ENCODE data around the gene PRKCE. TPM values are rescaled to one million over a fixed set of nuclear protein-coding genes. Genes with fewer than 3 reads are reported as not detected.

Gene PRKCE
- total RNA-seq, 1 donor from 2014 or later, result 15.7 TPM

DNA sequence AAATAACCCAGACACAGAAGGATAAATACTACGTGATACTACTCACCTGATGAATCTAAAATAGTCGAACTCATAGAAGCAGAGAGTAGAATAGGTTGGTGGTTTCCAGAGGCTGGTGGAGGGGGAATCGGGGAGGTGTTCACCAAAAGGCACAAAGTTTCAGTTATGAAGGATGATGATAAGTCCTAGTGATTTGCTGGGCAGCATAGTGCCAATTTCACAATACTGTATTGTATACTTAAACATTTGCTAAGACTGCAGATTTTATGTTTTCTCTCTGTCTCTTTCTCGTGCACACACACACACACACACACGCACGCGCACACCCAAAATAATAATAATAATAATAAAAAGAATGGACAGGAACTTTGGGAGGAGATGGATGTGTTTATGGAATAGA lies 425.4 kb downstream of the PRKCE start:
- DNase-seq, result no peak

DNA sequence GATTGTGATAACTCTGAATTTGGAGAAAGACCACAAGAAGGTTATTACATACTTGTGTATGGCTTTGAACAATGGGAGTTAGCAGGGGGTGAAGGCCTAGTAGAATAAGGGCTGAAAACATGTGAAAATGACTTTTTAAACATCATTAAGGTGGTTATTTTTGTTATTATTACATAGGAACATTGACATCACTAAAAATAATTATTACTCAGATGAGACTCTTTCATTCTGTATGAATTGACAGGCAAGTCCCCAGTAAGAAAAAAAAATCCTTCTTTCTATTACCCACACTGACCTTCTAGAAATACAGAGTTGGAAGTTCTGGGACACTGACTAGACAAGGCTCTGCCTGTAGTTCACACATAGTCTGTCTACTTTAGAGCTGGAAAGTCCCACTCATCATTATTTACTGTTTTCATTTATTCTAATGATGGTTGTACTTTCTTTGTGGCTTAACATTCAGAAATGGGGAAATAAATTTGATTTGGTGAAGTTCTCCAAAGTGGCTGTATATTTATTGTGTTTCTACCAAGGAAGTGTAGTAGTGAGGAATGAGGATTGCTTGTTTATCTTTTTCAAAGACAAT lies 426.1 kb downstream of the PRKCE start:
- no peak for DNase-seq

DNA sequence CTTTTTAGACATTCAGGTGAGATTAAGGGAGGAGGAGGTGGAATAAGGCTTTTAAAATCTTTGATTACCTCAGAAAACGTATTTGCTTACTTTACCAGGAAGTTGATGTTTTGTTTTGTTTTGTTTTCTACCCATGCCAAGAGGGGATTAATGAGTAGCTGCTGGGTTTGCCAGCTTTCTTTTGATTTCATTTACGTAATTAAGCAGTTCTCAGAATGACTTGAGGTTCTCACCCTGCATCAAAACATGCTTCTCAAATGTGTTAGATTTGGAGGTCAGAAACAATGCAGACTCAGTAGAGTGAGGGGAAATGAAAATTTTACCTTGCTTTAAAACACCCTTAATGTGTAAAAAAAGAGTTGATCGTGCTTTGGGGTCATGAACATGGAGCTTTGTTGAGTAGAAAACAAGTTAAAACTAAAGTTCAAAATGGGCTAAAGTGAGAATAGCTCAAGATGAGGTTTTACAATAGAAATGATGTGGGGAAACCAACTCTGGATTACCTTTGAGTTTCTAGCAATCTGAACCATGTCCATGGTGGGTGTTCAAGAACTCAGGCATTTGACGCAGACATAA lies 428.6 kb downstream of the PRKCE start:
- DNase-seq, result no peak

DNA sequence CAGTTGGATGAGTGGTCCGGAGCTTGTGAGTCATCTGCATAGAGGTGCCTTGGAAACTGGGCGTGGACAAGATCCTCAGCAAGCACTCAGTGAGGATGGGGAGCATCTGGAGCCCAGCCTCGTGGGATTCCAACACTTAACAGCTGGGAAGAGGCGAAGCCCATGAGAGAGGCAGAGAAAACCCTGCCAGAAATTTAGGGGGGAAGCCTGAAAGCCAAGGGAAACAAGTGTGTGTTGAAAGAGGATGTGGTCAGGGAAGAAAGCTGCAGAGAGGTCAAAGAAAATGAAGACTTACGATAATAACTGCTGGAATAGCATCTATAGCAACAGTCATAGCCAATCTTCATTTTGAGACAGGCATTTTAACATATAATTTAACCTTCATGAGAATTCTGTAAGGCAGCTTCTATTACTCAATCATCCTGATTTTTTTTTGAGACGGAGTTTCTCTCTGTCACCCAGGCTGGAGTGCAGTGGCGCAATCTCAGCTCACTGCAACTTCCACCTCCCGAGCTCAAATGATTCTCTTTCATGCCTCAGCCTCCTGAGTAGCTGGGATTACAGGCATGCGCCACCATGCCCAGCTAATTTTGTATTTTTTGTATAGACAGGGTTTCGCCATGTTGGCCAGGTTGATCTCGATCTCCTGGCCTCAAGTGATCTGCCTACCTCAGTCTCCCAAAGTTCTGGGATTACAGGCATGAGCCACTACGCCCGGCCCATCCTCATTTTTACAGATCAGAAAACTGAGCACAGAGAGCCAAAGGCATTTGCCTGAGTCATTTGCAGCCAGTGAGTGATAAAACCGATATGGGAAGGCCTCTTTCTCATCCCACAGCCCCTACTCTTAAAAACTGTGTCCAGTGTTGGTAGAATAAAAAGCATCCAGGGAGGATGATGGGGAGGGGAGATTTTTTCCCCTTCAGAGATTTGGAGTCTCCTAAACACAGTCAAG lies 431.3 kb downstream of the PRKCE start:
- no peak for DNase-seq

DNA sequence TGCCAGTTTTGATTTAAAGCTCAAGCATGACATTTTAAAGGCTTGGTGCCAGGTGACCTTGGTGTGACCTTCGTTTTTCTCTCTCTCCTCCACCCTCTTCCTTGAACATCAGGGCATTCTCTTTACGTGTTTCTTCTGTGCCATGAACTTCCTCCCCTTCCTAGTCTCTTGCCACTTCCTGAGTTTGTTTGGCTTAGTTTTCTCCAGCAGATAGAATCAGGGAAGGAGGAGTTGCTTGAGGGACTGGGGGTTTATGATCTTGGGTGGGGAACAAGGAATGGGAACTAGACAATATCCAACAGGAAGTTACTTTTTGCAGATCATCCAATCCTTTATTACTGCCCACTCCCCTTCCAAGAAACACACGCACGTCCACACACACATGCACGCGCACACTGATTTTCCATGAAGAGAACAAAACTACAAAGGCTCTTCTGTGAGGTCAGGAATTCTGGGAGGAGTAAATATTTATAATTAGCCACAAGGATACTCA lies 435.1 kb downstream of the PRKCE start:
- no peak for DNase-seq

DNA sequence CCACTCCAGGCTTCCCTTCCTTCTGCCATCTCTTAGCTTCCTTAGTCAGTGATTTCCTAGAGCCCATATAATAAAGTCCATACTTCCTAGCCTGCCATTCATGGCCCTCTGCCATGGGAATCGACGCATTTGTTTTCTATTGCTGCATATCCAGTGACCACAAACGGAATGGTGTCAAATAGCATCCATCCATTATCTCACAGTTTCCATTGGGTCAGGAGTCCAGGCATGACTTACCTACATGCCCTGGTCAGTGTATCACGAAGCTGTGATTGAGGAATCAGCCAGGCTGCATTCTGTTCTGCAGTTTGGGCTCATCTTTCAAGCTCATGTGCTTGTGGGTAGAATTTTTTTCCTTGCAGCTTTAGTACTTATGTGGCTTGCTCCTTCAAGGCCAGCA lies 436.0 kb downstream of the PRKCE start:
- no peak for DNase-seq

DNA sequence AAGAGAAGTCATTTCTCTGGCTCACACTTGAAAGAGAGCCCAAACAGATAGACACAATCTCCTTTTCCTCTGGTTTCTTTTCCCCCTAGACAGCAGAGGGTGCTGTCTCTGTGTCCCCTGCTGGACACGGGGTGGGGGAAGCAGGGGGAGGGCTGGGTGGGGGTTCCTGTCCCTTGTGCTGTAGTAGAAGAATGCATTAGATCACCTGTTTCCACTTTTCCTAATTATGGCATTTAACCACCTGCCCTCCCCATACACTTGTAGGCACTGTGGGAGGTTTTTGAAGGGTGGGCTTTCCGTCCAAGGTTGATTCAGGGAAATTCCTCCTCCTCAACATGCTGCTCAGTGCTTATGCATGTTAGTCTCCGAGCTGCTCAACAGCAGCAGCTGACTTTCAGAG lies 439.5 kb downstream of the PRKCE start:
- no peak for DNase-seq

DNA sequence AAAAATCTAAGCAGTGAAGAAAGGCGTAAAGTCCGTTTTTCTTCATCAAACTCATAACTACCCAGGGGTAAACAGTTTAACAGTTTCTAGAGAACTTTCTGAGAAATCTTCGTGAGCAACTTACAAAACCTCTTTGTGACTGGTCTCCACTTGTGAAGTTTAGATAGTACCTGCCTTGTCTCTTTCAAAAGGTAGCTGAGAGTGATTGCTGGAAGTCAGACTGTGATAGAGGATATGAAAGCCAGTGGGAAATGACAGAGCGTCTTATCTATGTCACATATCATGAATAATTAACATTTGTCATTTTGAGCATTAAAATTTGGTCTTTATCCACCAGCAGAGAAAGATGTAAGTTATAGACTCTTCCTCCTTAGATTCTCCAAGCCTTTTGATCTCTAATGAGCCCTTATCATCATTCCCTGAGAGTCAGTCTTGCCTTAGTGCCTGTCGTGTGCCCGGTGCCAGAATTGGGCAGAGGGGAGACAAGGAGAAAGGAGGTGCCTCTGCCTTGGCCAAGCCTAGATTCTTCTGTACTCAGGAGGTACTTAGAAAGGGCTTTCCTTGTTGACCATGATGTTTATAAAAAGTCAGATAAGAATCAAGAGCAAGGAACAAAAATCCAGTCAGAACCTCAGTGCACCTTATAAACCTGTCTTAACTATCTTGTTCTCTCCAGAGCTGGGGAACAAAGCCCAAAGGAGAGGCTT lies 440.6 kb downstream of the PRKCE start:
- no peak for DNase-seq

DNA sequence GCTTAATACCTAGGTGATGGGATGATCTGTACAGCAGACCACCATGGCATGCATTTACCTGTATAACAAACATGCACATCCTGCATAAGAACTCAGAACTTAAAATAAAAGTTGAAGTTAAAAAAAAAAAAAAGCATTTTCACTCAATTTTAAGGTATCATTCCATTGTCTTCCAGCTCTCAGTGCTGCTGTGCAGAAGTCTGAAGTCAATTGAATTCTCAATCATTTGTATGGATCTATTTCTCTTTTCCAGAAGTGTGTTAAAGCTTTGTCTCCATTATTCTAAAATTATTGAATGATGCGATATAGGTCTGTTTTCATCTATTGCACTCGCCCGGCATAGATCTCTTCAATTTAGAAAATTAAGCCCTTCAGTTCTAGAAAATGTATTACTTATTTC lies 443.2 kb downstream of the PRKCE start:
- DNase-seq, result no peak

DNA sequence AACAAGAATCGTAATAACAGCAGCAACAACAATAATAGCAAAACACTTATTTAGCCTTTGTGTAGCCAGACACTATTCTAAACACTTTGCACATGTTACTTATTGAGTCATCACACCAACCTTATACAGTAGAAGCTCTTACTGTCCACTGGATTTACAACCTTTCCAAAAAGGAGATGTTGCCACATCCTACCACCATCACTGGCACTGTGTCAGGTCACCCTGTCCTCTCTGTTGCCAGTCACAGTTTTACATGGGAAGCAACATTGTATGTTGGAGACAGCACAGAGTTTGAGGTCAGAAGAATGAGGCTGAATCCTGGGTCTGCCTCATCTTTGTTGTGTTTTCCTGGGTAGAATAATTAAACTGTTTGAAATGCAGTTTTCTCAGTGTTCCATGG lies 444.4 kb downstream of the PRKCE start:
- no peak for DNase-seq

DNA sequence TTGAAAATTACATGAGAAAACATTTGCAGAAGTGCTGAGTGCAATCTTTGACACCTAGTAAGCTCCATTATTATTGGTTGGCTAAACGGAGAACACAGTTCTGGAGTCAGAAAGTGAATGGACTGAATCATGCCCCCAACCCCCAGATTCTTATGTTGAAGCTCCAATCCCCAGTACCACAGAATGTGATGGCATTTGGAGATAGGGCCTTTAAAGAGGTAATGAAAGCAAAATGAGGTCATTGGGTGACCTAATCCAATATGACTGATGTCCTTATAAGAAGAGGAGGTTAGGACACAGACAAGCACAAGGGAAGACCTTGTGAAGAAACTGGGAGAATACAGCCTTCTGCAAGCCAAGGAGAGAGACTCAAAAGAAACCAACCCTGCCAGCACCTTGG lies 444.8 kb downstream of the PRKCE start:
- no peak for DNase-seq

DNA sequence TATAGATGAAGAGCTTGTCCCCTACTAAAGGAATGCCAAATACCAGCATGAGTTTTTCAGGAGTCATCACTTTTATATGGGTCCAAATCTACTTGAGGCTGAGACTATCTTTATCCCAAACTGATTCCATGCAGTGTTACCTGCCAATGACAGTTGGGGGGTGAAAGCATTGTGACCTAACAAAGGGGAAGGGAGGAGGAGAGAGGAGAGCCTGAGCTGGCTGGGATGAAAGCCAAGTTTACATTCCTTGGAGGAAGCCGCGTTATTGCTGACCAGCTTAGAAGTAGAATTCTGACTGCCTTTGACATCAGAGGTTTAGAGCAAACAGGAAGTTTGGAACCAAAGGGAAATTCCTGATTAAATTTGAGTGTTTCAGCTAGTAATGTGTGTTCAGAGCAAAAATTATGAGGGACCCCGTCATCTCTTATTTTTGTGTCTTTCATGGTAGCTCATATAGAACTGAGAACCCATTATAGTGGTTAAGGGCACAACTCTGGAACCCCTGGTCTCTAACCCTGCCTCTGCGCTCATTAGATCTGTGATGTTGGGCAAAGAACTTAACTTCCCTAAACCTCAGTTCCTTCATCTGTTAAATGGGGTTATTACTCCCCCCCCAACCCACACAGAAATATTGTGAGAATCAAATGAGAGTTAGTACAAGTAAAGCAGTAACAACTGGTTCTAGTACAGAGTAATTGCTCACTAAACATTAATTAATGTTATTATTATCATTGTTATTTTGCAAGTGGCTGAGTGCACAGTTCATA lies 446.4 kb downstream of the PRKCE start:
- DNase-seq, result peak; percentile 89

DNA sequence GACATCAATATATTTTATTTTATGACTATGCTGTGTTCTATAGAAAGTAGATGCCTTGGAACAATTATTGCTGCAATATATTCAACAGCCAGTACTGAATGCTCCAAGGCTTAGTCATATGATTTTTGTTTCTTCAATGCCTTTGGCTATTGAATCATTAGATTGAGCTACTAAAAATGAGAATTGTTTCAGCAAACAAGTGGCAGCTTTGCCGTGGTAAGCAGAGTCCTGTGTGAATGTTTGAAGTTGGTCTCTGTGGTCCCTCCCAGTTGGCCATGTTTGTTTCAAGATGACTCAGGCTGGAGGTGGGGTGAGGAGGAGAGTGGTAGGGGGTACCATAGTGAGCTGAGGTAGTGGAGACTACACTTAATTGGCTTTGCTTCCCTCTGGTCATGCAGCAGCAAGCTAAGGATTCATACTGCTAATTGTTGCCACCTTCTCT lies 447.2 kb downstream of the PRKCE start:
- DNase-seq, result no peak

DNA sequence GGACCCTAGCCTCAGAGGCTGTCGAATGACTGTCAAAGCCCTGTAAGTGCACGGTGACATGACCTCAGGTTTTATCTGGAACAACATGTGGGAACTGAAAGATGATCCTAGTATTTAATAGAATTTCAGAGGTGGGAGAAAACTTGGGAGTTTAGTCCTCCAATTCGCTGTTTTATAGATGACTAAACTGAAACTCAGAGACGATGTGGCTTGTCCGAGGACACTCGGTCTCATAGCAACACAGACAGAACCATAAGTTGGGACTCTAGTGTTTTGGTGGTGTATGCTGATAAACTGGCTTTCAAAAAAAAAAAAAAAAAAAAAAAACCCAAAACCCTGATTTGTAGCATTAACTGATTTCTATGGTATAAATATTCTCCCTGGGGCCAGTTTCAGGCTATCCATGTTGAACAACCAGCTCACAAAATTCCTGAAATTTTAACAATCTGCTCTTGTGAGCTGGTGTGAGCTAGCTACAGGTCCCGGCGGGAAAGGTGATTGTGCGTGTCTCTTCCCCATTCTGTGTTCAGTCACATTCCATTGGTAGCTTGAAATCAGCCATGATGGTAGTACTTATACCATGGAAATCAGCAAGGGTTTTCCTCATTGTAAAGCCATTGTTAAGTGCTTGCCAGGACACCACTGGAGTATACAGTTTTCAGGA lies 450.2 kb downstream of the PRKCE start:
- DNase-seq, result no peak

DNA sequence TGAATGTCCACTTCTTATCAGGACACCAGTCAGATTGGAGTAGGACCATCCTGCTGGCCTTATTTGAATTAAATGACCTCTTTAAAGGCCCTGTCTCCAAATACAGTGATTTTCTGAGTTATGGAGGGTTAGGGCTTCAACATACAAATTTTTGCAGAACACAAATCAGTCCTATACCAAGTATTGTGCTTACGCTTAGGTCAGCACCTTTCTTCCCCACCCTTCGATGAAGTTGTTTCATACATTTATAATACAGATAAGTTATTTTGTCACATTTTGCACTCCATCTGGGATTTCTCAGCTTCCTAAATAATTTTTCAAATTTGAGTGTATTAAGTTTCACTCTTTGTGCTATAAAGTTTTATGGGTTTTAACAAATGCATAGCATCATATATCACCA lies 455.2 kb downstream of the PRKCE start:
- no peak for DNase-seq

DNA sequence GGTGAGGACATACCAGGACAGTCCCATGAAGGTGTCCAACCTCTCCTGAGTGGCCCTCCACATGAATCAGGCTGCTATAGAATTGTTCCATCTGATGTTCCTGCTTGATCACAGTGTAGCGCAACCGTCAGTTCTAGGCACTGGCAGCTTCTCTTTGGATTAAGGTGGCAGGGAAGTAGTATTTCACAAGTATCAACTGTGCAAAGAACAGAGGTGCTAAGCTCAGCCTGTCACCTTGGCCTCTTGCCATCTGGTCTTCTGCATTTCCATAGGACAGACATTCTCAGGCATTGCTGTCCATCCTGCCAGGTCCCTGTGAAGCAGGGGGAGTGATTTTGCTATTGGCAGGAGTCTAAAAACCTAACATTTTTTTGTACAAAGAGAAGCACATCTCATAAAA lies 463.5 kb downstream of the PRKCE start:
- DNase-seq, result no peak

DNA sequence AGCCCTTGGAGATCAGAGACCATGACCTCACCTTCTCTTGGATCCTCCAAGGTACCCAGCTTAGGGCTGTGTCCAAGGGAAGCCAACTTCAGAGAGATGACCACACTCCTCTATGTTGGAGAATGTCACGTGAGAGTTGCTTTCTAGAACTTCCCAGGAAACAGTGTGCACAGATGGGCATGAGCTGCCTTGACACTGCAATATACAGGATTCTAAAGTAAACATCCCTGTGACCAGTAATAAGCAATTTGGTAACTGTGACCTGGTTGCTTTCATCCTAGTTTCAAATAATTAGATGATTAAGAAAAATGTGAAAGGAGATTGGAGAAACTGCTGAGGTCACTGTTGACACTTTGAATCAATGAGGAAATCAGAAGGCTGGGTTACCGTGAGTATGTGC lies 464.7 kb downstream of the PRKCE start:
- no peak for DNase-seq

DNA sequence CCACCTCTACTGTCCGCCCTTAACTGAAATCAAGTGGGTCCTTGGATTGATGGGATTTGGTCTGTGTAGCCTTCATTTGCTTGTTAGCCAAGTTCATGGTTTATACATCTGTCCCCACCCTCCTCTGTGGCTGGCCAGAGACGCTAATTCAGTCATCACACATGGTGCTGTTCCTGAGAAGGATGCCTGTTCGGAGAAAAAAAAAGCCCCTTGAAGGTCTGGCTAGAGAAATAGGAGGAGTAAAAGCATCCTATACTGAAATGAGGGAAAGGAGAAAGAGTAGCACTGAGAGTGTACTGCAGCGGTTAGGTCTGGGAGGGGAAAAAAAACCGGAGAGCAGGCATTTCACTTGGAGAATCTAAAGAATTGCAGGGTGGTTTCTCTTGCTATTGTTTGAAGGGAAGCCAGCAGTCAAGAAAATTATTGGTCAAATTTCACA lies 465.1 kb downstream of the PRKCE start:
- DNase-seq, result no peak

DNA sequence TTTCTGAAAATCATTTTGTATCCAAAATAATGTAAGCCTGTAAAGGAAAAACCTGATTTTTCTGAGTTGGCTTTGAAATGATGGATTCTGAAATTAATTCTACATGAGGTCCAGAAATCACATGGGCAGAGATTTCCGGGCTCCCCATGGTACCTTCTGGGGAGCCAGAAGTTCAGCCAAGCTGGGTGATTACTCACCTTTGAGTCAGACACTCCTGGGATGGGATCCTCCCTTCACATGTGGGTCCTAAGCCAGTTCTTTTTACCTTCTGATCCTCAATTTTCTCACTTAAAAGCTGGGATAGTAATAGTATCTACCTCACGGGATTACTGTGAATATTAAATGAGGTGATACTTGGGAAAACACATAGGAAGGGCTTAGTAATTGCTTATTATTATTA lies 465.9 kb downstream of the PRKCE start:
- DNase-seq, result no peak

DNA sequence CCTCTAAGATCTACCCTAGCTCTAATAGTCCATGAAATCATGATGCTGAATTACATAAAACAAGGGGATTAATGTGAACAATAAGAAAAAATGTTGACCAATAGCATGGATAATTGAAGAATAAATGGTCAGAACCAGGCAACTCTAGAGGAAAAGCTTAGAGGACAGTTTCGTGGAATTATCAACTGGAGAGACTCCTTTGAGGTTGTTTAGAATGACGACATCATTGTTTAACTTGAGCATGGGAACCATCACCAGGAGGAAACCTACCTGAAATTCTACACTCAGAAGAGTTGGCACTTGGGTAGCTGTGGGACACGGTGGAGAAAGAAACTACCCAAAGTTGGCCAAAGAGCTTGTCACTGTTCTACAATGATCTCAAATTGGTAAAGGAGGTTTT lies 466.5 kb downstream of the PRKCE start:
- no peak for DNase-seq

DNA sequence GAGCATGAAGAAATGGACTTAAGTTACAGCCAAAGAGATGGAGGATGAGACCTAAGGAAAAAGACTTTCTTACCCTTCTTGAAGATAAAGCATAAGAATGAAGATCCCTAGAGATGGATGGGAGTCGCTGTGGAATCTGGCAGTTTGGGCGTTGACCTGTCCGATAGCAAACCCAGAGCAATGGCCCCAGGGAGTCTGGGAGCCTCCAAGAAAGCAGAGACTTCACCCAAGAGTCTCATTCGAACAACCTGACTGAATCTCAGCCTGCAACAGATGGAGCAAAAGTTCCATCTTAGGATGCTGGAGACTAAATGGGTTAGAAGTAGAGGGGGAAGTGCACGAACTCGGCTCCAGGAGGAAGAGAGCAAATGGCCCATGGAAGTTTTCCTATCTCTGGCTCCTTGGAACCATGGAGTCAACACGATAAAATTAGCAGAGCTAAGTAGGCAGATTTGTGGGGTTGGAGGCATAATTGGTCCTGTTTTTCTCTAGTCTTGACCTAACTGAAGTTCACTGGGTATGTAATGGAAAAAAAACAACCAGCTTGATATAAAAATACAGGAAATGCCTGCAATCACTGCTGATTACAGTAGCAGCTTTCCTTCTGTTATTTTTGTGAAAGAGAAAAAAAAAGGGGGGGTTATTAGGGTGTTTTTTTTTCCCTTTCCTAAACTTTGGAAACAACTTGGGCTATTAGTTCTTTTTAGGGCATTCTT lies 467.3 kb downstream of the PRKCE start:
- DNase-seq, result no peak

All from tongue (tissue), 2 donors.